ENCODE measurements around the gene C15orf40. TPM values are rescaled to one million over a fixed set of nuclear protein-coding genes. Genes with fewer than 3 reads are reported as not detected.
"Not testable (repeated sequence)": the region's sequence is repeated elsewhere in the genome, so short reads cannot be mapped to it uniquely, and the experiment has no call there.

Gene C15orf40
- total and polyA plus RNA-seq, 2 of the 13 experiments (the other 11 are each of a cell fraction or from before 2014, with no cell fraction given) = 24.0 to 26.3 TPM

- TF ChIP-seq HINFP (CRISPR knock-in tag; IDR thresholded peaks at IDR 0.05; ENCODE audit: low read depth) (no peak), GFI1 (CRISPR knock-in tag; IDR thresholded peaks at IDR 0.05; ENCODE audit: borderline replicate concordance) (no peak)
These were observed 24.8 kb upstream of the C15orf40 start (continued) for GRCh38 chr15:83036253-83036652.

- Histone ChIP-seq H3K79me2 (ENCODE audit: insufficient read depth, low read length) (peaks cover 33% of the 10 kb centered on the region), H3K36me3 (replicated peaks in 1 of 2; ENCODE audit: control insufficient read depth in 1 of 2, insufficient read depth in 2 of 2, low read length in 2 of 2) (peaks cover 7 to 39% of the 10 kb centered on the region in 2 experiments)
- BruUV-seq (replicated peaks); H4K20me1 ChIP-seq (ENCODE audit: insufficient read depth, low read length); POLR2A ChIA-PET; FAIRE-seq; H3K27ac ChIP-seq (ENCODE audit: extremely low read length, insufficient read depth, low read length); H3K4me2 ChIP-seq (ENCODE audit: low read depth, low read length); H3K4me3 ChIP-seq (replicated peaks in 1 of 3; ENCODE audit: insufficient read depth in 1 of 3, low read depth in 2 of 3, low read length in 3 of 3); H3K9ac ChIP-seq (ENCODE audit: insufficient read depth, low read depth, low read length); DNase-seq (ENCODE audit: low spot score); intact Hi-C loops (cut with micrococcal nuclease; ENCODE audit: unreplicated experiment); CTCF ChIA-PET (ENCODE audit: low intra/inter-chr PET ratio, low total read pairs); H3K9me3 ChIP-seq (ENCODE audit: low read length); H3K4me1 ChIP-seq (ENCODE audit: insufficient read depth, low read length); H2AFZ ChIP-seq (ENCODE audit: low read length); H3K27me3 ChIP-seq (ENCODE audit: control insufficient read depth in 1 of 2, insufficient read depth in 2 of 2, low read length in 2 of 2); in situ Hi-C loops (cut with HindIII; ENCODE audit: extremely low pct_ligation_motif_present, low pct_unique_long_range_greater_than_20kb); ATAC-seq: not testable (repeated sequence)
- WGBS (ENCODE audit: low lambda C conversion rate) = 96% methylated on average over 6 of the region's 6 CpGs
These were observed 19.8 kb upstream of the C15orf40 start for GRCh38 chr15:83031234-83031633.

GRCh38 chr15:83030021-83030420 is 18.6 kb upstream of the C15orf40 start:
- Histone ChIP-seq H3K4me3 (replicated peaks in 1 of 3; ENCODE audit: insufficient read depth in 1 of 3, low read depth in 2 of 3, low read length in 3 of 3) (no peak overlapping the region), H3K4me1 (ENCODE audit: insufficient read depth, low read length) (no peaks in the 10 kb centered on the region), H3K79me2 (ENCODE audit: insufficient read depth, low read length) (peaks cover 22% of the 10 kb centered on the region), H4K20me1 (ENCODE audit: insufficient read depth, low read length) (no peaks in the 10 kb centered on the region), H3K27me3 (ENCODE audit: control insufficient read depth in 1 of 2, insufficient read depth in 2 of 2, low read length in 2 of 2) (no peaks in the 10 kb centered on the region), H3K9me3 (ENCODE audit: low read length) (no peaks in the 10 kb centered on the region), H3K9ac (ENCODE audit: insufficient read depth, low read depth, low read length) (no peak overlapping the region), H3K27ac (ENCODE audit: extremely low read length, insufficient read depth, low read length) (no peak overlapping the region), H2AFZ (ENCODE audit: low read length) (no peak overlapping the region), H3K36me3 (replicated peaks in 1 of 2; ENCODE audit: control insufficient read depth in 1 of 2, insufficient read depth in 2 of 2, low read length in 2 of 2) (peaks cover 7 to 36% of the 10 kb centered on the region in 2 experiments), H3K4me2 (ENCODE audit: low read depth, low read length) (no peak overlapping the region)
- TF ChIP-seq ZNF878 (CRISPR knock-in tag; IDR thresholded peaks at IDR 0.05) = no peak
- WGBS (ENCODE audit: low lambda C conversion rate) = 98% methylated on average over 8 of the region's 8 CpGs
- no peak for DNase-seq (ENCODE audit: low spot score)
- ChIA-PET POLR2A (no interaction called here), CTCF (ENCODE audit: low intra/inter-chr PET ratio, low total read pairs) (no interaction called here)
- in situ Hi-C loops (cut with HindIII; ENCODE audit: extremely low pct_ligation_motif_present, low pct_unique_long_range_greater_than_20kb) = no loop called here
- ATAC-seq = no peak
- no TSS peak for BruUV-seq (replicated peaks)
- FAIRE-seq = no peak
- intact Hi-C loops (cut with micrococcal nuclease; ENCODE audit: unreplicated experiment) = no loop called here

All from HepG2 (cell line).